ENCODE measurements around the gene ASAP2.

Gene ASAP2

GRCh38 chr2:9410108-9410507 lies 203.5 kb downstream of the ASAP2 start:
- DNase-seq = no peak

- no peak for DNase-seq
These were observed 206.2 kb downstream of the ASAP2 start for GRCh38 chr2:9412781-9413180.

- no peak for DNase-seq
These were observed 209.0 kb downstream of the ASAP2 start for GRCh38 chr2:9415516-9416169.

GRCh38 chr2:9416267-9416961 lies 209.8 kb downstream of the ASAP2 start:
- DNase-seq = no peak

GRCh38 chr2:9416962-9417316 lies 210.3 kb downstream of the ASAP2 start:
- DNase-seq = no peak

- no peak for DNase-seq
These were observed 211.1 kb downstream of the ASAP2 start for GRCh38 chr2:9417725-9418124.

GRCh38 chr2:9418746-9419145 lies 212.1 kb downstream of the ASAP2 start:
- no peak for DNase-seq

GRCh38 chr2:9419541-9419940 lies 212.9 kb downstream of the ASAP2 start:
- no peak for DNase-seq

GRCh38 chr2:9420495-9420894 lies 213.9 kb downstream of the ASAP2 start:
- DNase-seq = no peak

GRCh38 chr2:9422321-9423099 lies 215.9 kb downstream of the ASAP2 start:
- DNase-seq = peak; percentile 41

- DNase-seq = peak; percentile 97
These were observed 216.7 kb downstream of the ASAP2 start, which contains the start of the genes CPSF3 and ITGB1BP1 for GRCh38 chr2:9423100-9423921. Gene CPSF3, plus strand, starts transcription at chr2:9423654. Its CDS starts 120 bp downstream, at chr2:9423774. Gene ITGB1BP1, minus strand, starts transcription at chr2:9423528. Its CDS starts 4,831 bp downstream, at chr2:9418697.

GRCh38 chr2:9423922-9424272 lies 217.3 kb downstream of the ASAP2 start:
- no peak for DNase-seq

GRCh38 chr2:9424447-9425164 lies 218.0 kb downstream of the ASAP2 start:
- peak; percentile 19 for DNase-seq

- no peak for DNase-seq
These were observed 222.5 kb downstream of the ASAP2 start for GRCh38 chr2:9428965-9429577.

- DNase-seq = no peak
These were observed 224.0 kb downstream of the ASAP2 start for GRCh38 chr2:9430316-9431293.

- no peak for DNase-seq
These were observed 227.9 kb downstream of the ASAP2 start for GRCh38 chr2:9434489-9434888.

GRCh38 chr2:9439536-9439935 lies 232.9 kb downstream of the ASAP2 start:
- DNase-seq = no peak

GRCh38 chr2:9440058-9440727 lies 233.6 kb downstream of the ASAP2 start:
- no peak for DNase-seq

GRCh38 chr2:9441556-9441955 lies 234.9 kb downstream of the ASAP2 start:
- DNase-seq = no peak

GRCh38 chr2:9443526-9443925 lies 236.9 kb downstream of the ASAP2 start:
- no peak for DNase-seq

Measured in NCI-H774 (cell line).